Measurements from ENCODE around the gene CD3G. TPM values are rescaled to one million over a fixed set of nuclear protein-coding genes. Genes with fewer than 3 reads are reported as not detected.

Gene CD3G
- polyA plus RNA-seq, 3 donors: 0.84 to 1.9 TPM; not detected in 1

GRCh38 chr11:118318124-118318523 lies 26.0 kb upstream of the CD3G start:
- Histone ChIP-seq H3K79me2 (ENCODE audit: insufficient read depth, low read length) (no peaks in the 10 kb centered on the region), H3K4me2 (replicated peaks; ENCODE audit: extremely low read depth, low read length, poor library complexity, severe bottlenecking) (peak overlapping the region; percentile 20), H3K9ac (ENCODE audit: insufficient read depth, low read length, poor library complexity, severe bottlenecking) (no peak overlapping the region), H3K27ac (ENCODE audit: low read depth in 1 of 2, low read length in 2 of 2) (peak overlapping the region; percentile 48 to 68), H3K9me3 (replicated peaks in 1 of 2; ENCODE audit: control insufficient read depth in 1 of 2, insufficient read depth in 1 of 2, low read length in 2 of 2) (no peaks in the 10 kb centered on the region), H3K4me1 (ENCODE audit: control insufficient read depth in 1 of 2, insufficient read depth in 2 of 2, low read length in 2 of 2) (peaks cover 62 to 75% of the 10 kb centered on the region in 2 donors), H4K20me1 (ENCODE audit: insufficient read depth, low read length) (no peaks in the 10 kb centered on the region), H2AFZ (ENCODE audit: insufficient read depth, low read depth, low read length, poor library complexity, severe bottlenecking) (no peak overlapping the region), H3K4me3 (replicated peaks in 1 of 3; ENCODE audit: low read depth in 2 of 3, low read length in 3 of 3) (peak overlapping the region in 1 of 3 experiments; percentile 47), H3K36me3 (replicated peaks in 1 of 2; ENCODE audit: control insufficient read depth in 1 of 2, insufficient read depth in 2 of 2, low read length in 2 of 2) (no peaks in the 10 kb centered on the region), H3K27me3 (ENCODE audit: control insufficient read depth in 2 of 2, insufficient read depth in 2 of 2, low read length in 2 of 2) (no peaks in the 10 kb centered on the region)
- 96% methylated on average over 4 of the region's 4 CpGs for WGBS (ENCODE audit: insufficient coverage)
- H3K4me3 Mint-ChIP-seq: no peak overlapping the region
- H3K27ac Mint-ChIP-seq: peak overlapping the region in 6 of 7 donors; percentile 43 to 79 (median 54)
- H3K27me3 Mint-ChIP-seq (ENCODE audit: low read depth in 3 of 3): peaks cover 0 to 4% (median 0%) of the 10 kb centered on the region in 3 donors
- DNase-seq: no peak
- TF ChIP-seq, protein P1, sequence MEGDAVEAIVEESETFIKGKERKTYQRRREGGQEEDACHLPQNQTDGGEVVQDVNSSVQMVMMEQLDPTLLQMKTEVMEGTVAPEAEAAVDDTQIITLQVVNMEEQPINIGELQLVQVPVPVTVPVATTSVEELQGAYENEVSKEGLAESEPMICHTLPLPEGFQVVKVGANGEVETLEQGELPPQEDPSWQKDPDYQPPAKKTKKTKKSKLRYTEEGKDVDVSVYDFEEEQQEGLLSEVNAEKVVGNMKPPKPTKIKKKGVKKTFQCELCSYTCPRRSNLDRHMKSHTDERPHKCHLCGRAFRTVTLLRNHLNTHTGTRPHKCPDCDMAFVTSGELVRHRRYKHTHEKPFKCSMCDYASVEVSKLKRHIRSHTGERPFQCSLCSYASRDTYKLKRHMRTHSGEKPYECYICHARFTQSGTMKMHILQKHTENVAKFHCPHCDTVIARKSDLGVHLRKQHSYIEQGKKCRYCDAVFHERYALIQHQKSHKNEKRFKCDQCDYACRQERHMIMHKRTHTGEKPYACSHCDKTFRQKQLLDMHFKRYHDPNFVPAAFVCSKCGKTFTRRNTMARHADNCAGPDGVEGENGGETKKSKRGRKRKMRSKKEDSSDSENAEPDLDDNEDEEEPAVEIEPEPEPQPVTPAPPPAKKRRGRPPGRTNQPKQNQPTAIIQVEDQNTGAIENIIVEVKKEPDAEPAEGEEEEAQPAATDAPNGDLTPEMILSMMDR (IDR thresholded peaks at IDR 0.05): no peak
- H3K4me1 Mint-ChIP-seq: peaks cover 67% of the 10 kb centered on the region
- intact Hi-C loops (cut with micrococcal nuclease): no loop called here
- H3K36me3 Mint-ChIP-seq: no peaks in the 10 kb centered on the region
- peaks cover 0 to 4% (median 0%) of the 10 kb centered on the region in 7 donors for H3K9me3 Mint-ChIP-seq

DNA sequence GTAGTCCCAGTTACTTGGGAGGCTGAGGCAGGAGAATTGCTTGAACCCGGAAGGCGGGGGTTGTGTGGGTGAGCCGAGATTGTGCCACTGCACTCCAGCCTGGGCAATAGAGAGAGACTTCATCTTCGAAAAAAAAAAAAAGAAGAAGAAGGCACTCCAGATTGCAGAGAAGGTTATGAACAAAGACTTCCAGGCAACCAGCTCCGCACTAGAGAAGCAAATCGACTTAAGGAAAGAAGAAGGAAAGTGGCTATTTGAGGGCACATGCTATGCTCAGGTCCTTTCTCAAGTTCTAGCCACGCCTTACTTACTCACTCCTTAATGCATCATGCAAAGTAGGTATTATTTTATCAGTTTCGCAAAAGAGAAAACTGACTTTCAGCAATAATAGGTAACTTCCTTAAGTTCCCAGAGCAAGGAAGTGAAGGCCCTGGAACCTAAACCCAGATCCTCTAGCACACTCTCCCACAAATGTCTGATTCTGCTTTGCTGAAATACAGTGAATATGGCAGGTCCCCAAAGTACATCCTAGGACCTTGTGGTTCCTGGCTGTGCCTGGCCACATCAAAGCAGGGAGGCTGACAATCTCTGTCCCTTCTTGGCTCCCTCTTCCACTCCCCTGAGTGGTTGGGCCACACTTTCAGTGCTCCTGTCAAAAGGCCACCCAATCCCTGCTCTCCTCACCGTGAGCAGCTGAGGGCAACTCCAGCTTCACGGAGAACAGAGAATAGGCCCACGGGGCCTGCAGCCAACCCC lies 25.4 kb upstream of the CD3G start:
- DNase-seq: peak; percentile 38 to 60 (median 56)
- peaks cover 0 to 4% (median 0%) of the 10 kb centered on the region in 7 donors for H3K9me3 Mint-ChIP-seq
- peak overlapping the region; percentile 8 to 67 for H3K4me3 Mint-ChIP-seq
- Histone ChIP-seq H3K4me2 (replicated peaks; ENCODE audit: extremely low read depth, low read length, poor library complexity, severe bottlenecking) (peak overlapping the region; percentile 53), H3K27me3 (ENCODE audit: control insufficient read depth in 2 of 2, insufficient read depth in 2 of 2, low read length in 2 of 2) (no peaks in the 10 kb centered on the region), H3K9ac (ENCODE audit: insufficient read depth, low read length, poor library complexity, severe bottlenecking) (no peak overlapping the region), H4K20me1 (ENCODE audit: insufficient read depth, low read length) (no peaks in the 10 kb centered on the region), H3K36me3 (replicated peaks in 1 of 2; ENCODE audit: control insufficient read depth in 1 of 2, insufficient read depth in 2 of 2, low read length in 2 of 2) (no peaks in the 10 kb centered on the region), H3K4me3 (replicated peaks in 1 of 3; ENCODE audit: low read depth in 2 of 3, low read length in 3 of 3) (peak overlapping the region in 1 of 3 experiments; percentile 47), H3K27ac (ENCODE audit: low read depth in 1 of 2, low read length in 2 of 2) (peak overlapping the region; percentile 65 to 68), H2AFZ (ENCODE audit: insufficient read depth, low read depth, low read length, poor library complexity, severe bottlenecking) (no peak overlapping the region), H3K9me3 (replicated peaks in 1 of 2; ENCODE audit: control insufficient read depth in 1 of 2, insufficient read depth in 1 of 2, low read length in 2 of 2) (no peaks in the 10 kb centered on the region), H3K79me2 (ENCODE audit: insufficient read depth, low read length) (no peaks in the 10 kb centered on the region), H3K4me1 (ENCODE audit: control insufficient read depth in 1 of 2, insufficient read depth in 2 of 2, low read length in 2 of 2) (peaks cover 62 to 75% of the 10 kb centered on the region in 2 donors)
- H3K27me3 Mint-ChIP-seq (ENCODE audit: low read depth in 3 of 3): peaks cover 0 to 4% (median 0%) of the 10 kb centered on the region in 3 donors
- TF ChIP-seq, protein P1 (IDR thresholded peaks at IDR 0.05): no peak
- H3K4me1 Mint-ChIP-seq: peaks cover 67% of the 10 kb centered on the region
- H3K36me3 Mint-ChIP-seq: no peaks in the 10 kb centered on the region
- WGBS (ENCODE audit: insufficient coverage): 47% methylated on average over 6 of the region's 11 CpGs
- peak overlapping the region; percentile 58 to 91 (median 85) for H3K27ac Mint-ChIP-seq
- intact Hi-C loops (cut with micrococcal nuclease): no loop called here

All from CD14-positive monocyte (primary cell).